Peyer's patch (tissue), 4 donors: ENCODE results near the gene DCLK1. TPM values are rescaled to one million over a fixed set of nuclear protein-coding genes. Genes with fewer than 3 reads are reported as not detected.

Experiments used
- DNase-seq, 3 donors: peaks; one replicate each; pipeline ENCODE4 v3.0.0-alpha.2; 2017 to 2019
- H3K27ac ChIP-seq, 4 donors: fragments of 200-600 bp; sonication (generic); one replicate each; pipeline ENCODE4 v1.5.1; 2016 to 2019
- H3K27me3 ChIP-seq, 2 donors: fragments of 200-600 bp; sonication (generic); one replicate each; pipeline ENCODE4 v1.5.1; 2019
- H3K36me3 ChIP-seq, 3 donors: fragments of 200-600 bp; sonication (generic); one replicate each; pipeline ENCODE4 v1.5.1; 2016 to 2019
- H3K4me1 ChIP-seq, 4 donors: fragments of 200-600 bp; sonication (generic); one replicate each; pipeline ENCODE4 v1.5.1; 2016 to 2019
- H3K4me3 ChIP-seq, 4 donors: fragments of 200-600 bp; sonication (generic); 1 replicate in 3 of 4; 2 replicates in 1 of 4; pipeline ENCODE4 v1.5.1; 2016 to 2019; ENCODE audit warnings: mild to moderate bottlenecking in 1 of 4
- H3K9me3 ChIP-seq, 4 donors: fragments of 200-600 bp; sonication (generic); one replicate each; pipeline ENCODE4 v1.5.1; 2016 to 2019; ENCODE audit warnings: mild to moderate bottlenecking in 1 of 4
- POLR2A ChIP-seq, 2 donors: fragments of 450-650 bp; IDR thresholded peaks; one replicate each; pipeline ENCODE4 v1.5.1; 2017; ENCODE audit warnings: antibody characterized with exemption in 2 of 2, mild to moderate bottlenecking in 2 of 2, moderate library complexity in 2 of 2
- total RNA-seq, 4 donors: library from RNA; depleted of rRNA; stranded (reverse); fragments of >200 nt; gene quantifications; one replicate each; pipeline ENCODE4 v1.1.0, GENCODE V29; 2016
- TF ChIP-seq, protein P1 (sequence below), 6 experiments: fragments of 450-650 bp in 4 of 6; fragments of 200-600 bp in 2 of 6; sonication (generic) in 1 of 6; IDR thresholded peaks; one replicate each; pipeline ENCODE4 v1.5.1; 2017 to 2019; ENCODE audit warnings: antibody characterized with exemption in 6 of 6, mild to moderate bottlenecking in 3 of 6, moderate library complexity in 1 of 6

Gene DCLK1
- total RNA-seq, 4 donors from 2014 or later: 3.7 to 23.1 (median 9.1) TPM

DNA sequence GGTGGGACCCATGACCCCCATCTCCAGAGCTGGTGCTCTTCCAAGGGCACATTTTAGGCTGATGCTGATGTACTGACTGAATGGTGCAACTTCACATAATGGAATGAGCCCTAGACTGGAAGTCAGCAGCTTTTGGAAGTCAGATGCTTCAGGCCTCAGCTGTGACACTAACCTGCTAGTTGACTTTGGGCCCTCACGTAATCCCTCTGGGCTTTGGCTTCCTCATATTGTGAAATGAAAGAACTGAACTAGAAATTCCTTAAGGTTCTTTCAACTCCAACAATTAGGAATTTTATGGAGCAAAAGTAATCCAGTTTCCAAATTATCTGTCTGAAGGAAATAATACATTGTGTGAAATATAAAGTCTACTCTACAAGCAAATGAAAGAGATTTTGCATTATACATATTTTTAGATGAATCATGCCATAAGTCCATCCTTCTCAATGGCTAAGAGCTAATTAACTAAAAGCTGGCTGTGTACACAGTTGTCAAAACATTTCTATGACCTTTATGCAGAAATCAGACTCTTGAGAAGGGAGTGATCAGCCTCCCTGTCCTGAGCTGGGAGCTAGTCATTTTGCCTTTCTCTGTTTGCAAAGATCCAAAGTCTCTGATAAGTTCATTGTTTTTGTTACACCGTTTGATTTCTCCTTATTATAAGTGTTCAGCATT is 204.2 kb downstream of the DCLK1 start:
- Histone ChIP-seq H3K36me3 (no peaks in the 10 kb centered on the region), H3K27ac (no peak overlapping the region), H3K27me3 (no peaks in the 10 kb centered on the region), H3K4me1 (no peaks in the 10 kb centered on the region), H3K4me3 (no peak overlapping the region), H3K9me3 (no peaks in the 10 kb centered on the region)
- DNase-seq: no peak
- TF ChIP-seq, protein P1, sequence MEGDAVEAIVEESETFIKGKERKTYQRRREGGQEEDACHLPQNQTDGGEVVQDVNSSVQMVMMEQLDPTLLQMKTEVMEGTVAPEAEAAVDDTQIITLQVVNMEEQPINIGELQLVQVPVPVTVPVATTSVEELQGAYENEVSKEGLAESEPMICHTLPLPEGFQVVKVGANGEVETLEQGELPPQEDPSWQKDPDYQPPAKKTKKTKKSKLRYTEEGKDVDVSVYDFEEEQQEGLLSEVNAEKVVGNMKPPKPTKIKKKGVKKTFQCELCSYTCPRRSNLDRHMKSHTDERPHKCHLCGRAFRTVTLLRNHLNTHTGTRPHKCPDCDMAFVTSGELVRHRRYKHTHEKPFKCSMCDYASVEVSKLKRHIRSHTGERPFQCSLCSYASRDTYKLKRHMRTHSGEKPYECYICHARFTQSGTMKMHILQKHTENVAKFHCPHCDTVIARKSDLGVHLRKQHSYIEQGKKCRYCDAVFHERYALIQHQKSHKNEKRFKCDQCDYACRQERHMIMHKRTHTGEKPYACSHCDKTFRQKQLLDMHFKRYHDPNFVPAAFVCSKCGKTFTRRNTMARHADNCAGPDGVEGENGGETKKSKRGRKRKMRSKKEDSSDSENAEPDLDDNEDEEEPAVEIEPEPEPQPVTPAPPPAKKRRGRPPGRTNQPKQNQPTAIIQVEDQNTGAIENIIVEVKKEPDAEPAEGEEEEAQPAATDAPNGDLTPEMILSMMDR (IDR thresholded peaks at IDR 0.05): no peak
- TF ChIP-seq POLR2A (IDR thresholded peaks at IDR 0.05): no peak

- no peak overlapping the region for H3K4me3 ChIP-seq
- no peaks in the 10 kb centered on the region for H3K36me3 ChIP-seq
- H3K4me1 ChIP-seq: no peaks in the 10 kb centered on the region
- H3K27me3 ChIP-seq: no peaks in the 10 kb centered on the region
- DNase-seq: no peak
- TF ChIP-seq POLR2A (IDR thresholded peaks at IDR 0.05): no peak
- TF ChIP-seq, protein P1 (IDR thresholded peaks at IDR 0.05): no peak
- no peak overlapping the region for H3K27ac ChIP-seq
- H3K9me3 ChIP-seq: no peaks in the 10 kb centered on the region
Observed at GRCh38 chr13:35925669-35926068, 205.5 kb downstream of the DCLK1 start.

DNA sequence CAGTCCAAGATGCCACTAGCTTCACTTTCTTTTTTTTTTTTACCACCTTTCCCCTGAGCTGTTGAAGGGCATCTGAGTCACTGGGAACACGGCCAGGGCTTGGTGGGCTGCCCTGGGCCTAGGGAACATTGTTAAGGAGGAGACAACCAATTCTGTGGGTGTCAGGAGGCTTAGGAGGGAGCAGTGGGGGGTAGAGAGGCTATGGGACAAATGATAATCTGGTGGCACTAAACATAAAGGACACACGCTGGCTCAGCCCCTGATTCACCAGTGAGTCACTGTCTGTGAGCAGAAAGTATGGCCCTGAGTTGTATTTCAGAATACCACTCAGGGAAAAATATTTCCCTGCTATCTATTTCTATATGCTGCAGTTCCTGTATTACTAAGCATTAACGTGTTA is 207.8 kb downstream of the DCLK1 start:
- Histone ChIP-seq H3K4me3 (no peak overlapping the region), H3K27me3 (no peaks in the 10 kb centered on the region), H3K36me3 (no peaks in the 10 kb centered on the region), H3K4me1 (no peaks in the 10 kb centered on the region), H3K27ac (no peak overlapping the region), H3K9me3 (no peaks in the 10 kb centered on the region)
- TF ChIP-seq, protein P1 (IDR thresholded peaks at IDR 0.05): no peak
- TF ChIP-seq POLR2A (IDR thresholded peaks at IDR 0.05): no peak
- no peak for DNase-seq

- Histone ChIP-seq H3K27me3 (no peaks in the 10 kb centered on the region), H3K9me3 (no peaks in the 10 kb centered on the region), H3K36me3 (no peaks in the 10 kb centered on the region), H3K4me3 (no peak overlapping the region), H3K27ac (no peak overlapping the region), H3K4me1 (no peaks in the 10 kb centered on the region)
- no peak for DNase-seq
- TF ChIP-seq, protein P1 (IDR thresholded peaks at IDR 0.05): no peak
- no peak for TF ChIP-seq POLR2A (IDR thresholded peaks at IDR 0.05)
Observed at GRCh38 chr13:35920816-35921215, 210.4 kb downstream of the DCLK1 start.

- H3K36me3 ChIP-seq: no peaks in the 10 kb centered on the region
- no peaks in the 10 kb centered on the region for H3K9me3 ChIP-seq
- H3K27me3 ChIP-seq: no peaks in the 10 kb centered on the region
- H3K27ac ChIP-seq: no peak overlapping the region
- no peak for TF ChIP-seq POLR2A (IDR thresholded peaks at IDR 0.05)
- TF ChIP-seq, protein P1 (IDR thresholded peaks at IDR 0.05): no peak
- no peaks in the 10 kb centered on the region for H3K4me1 ChIP-seq
- no peak for DNase-seq
- no peak overlapping the region for H3K4me3 ChIP-seq
Observed at GRCh38 chr13:35917942-35918645, 213.1 kb downstream of the DCLK1 start.
